IMR-90 (cell line): Measurements from ENCODE around the gene ZNF532. TPM values are rescaled to one million over a fixed set of nuclear protein-coding genes. Genes with fewer than 3 reads are reported as not detected.

Experiments
- ATAC-seq: fragments of 200-7000 bp; cut with Tn5 transposase; 2 replicates; pipeline ENCODE4 v1.9.1; 2020; ENCODE audit warnings: low read depth, mild to moderate bottlenecking, moderate library complexity
- BruUV-seq: library from RNA; stranded (reverse); fragments of 400-500 nt; replicated peaks from 2 replicates; lab custom pipeline; 2021; lab: Mats Ljungman, UMichigan
- CTCF ChIA-PET: fragments of 300-600 bp; formaldehyde crosslinking; extraction: SDS; loops from one replicate; lab custom pipeline; 2021; ENCODE audit warnings: antibody characterized with exemption; lab: Yijun Ruan, JAX
- POLR2A ChIA-PET: fragments of 300-600 bp; sonication (Branson Sonifier 250); formaldehyde crosslinking; loops from one replicate; lab custom pipeline; 2022; ENCODE audit warnings: antibody characterized with exemption; ENCODE audit not compliant: unreplicated experiment; lab: Charles Lee
- DNase-seq: peaks from one replicate; pipeline ENCODE4 v3.0.0; 2013
- H2AFZ ChIP-seq: replicated peaks from 2 replicates; pipeline ENCODE3; 2013; ENCODE audit warnings: low read length, mild to moderate bottlenecking; ENCODE audit not compliant: poor library complexity
- H2AK5ac ChIP-seq: 2 replicates; pipeline ENCODE4 v1.6.1; 2013; ENCODE audit warnings: low read depth, low read length, inconsistent platforms
- H2AK9ac ChIP-seq: replicated peaks from 2 replicates; pipeline ENCODE3; 2013; ENCODE audit warnings: mild to moderate bottlenecking, low read depth, low read length, moderate library complexity; ENCODE audit not compliant: poor library complexity
- H2BK120ac ChIP-seq: 2 replicates; pipeline ENCODE4 v1.6.1; 2013; ENCODE audit warnings: low read depth, low read length, inconsistent platforms
- H2BK15ac ChIP-seq: 3 replicates; pipeline ENCODE4 v1.6.1; 2013; ENCODE audit warnings: low read depth, low read length, inconsistent platforms
- H2BK20ac ChIP-seq: 2 replicates; pipeline ENCODE4 v1.6.1; 2013; ENCODE audit warnings: low read depth, mild to moderate bottlenecking, inconsistent platforms, low read length, moderate library complexity
- H2BK5ac ChIP-seq: 2 replicates; pipeline ENCODE4 v1.6.1; 2013; ENCODE audit warnings: mild to moderate bottlenecking, low read depth, low read length, inconsistent platforms; ENCODE audit not compliant: poor library complexity, severe bottlenecking
- H3K14ac ChIP-seq: replicated peaks from 2 replicates; pipeline ENCODE4 v1.6.1; 2013; ENCODE audit warnings: low read depth, low read length, inconsistent platforms
- H3K18ac ChIP-seq: 2 replicates; pipeline ENCODE4 v1.6.1; 2013; ENCODE audit warnings: low read depth, low read length, control low read depth
- H3K23ac ChIP-seq: 2 replicates; pipeline ENCODE4 v1.6.1; 2013; ENCODE audit warnings: low read depth, low read length, inconsistent platforms
- H3K27ac ChIP-seq: 2 replicates; pipeline ENCODE4 v1.5.1; 2013; ENCODE audit warnings: mild to moderate bottlenecking, control low read depth, low read length; ENCODE audit not compliant: insufficient read depth
- H3K27me3 ChIP-seq: 2 replicates; pipeline ENCODE4 v1.6.1; 2013; ENCODE audit warnings: low read length; ENCODE audit not compliant: control insufficient read depth, insufficient read depth
- H3K36me3 ChIP-seq: 2 replicates; pipeline ENCODE4 v1.6.1; 2013; ENCODE audit warnings: low read length, mixed read lengths; ENCODE audit not compliant: control insufficient read depth, insufficient read depth
- H3K4ac ChIP-seq: 2 replicates; pipeline ENCODE4 v1.6.1; 2013; ENCODE audit warnings: low read depth, low read length, inconsistent platforms
- H3K4me1 ChIP-seq: 2 replicates; pipeline ENCODE4 v1.6.1; 2013; ENCODE audit warnings: low read length, mixed read lengths; ENCODE audit not compliant: control insufficient read depth, insufficient read depth
- H3K4me2 ChIP-seq: 2 replicates; pipeline ENCODE4 v1.6.1; 2013; ENCODE audit warnings: low read depth, mild to moderate bottlenecking, control low read depth, low read length, moderate library complexity
- H3K4me3 ChIP-seq: 2 replicates; pipeline ENCODE4 v1.5.1; 2013; ENCODE audit warnings: low read depth, mild to moderate bottlenecking, control low read depth, low read length, moderate library complexity; ENCODE audit not compliant: insufficient read depth
- H3K56ac ChIP-seq: 2 replicates; pipeline ENCODE4 v1.6.1; 2013; ENCODE audit warnings: low read length, inconsistent platforms; ENCODE audit not compliant: insufficient read depth; ENCODE audit errors: extremely low read depth
- H3K79me1 ChIP-seq, 2 experiments: 2 replicates each; pipeline ENCODE4 v1.6.1; 2013; ENCODE audit warnings: low read length in 2 of 2, inconsistent platforms in 1 of 2, low read depth in 1 of 2
- H3K9ac ChIP-seq: 2 replicates; pipeline ENCODE4 v1.6.1; 2013; ENCODE audit warnings: low read depth, low read length, control low read depth
- H3K9me1 ChIP-seq: 2 replicates; pipeline ENCODE4 v1.6.1; 2013; ENCODE audit warnings: low read length, inconsistent platforms; ENCODE audit not compliant: insufficient read depth
- H3K9me3 ChIP-seq: 2 replicates; pipeline ENCODE4 v1.6.1; 2013; ENCODE audit warnings: low read length; ENCODE audit not compliant: control insufficient read depth, insufficient read depth
- H4K20me1 ChIP-seq: 2 replicates; pipeline ENCODE4 v1.6.1; 2013; ENCODE audit warnings: low read length, inconsistent platforms; ENCODE audit not compliant: insufficient read depth
- H4K5ac ChIP-seq: 2 replicates; pipeline ENCODE4 v1.6.1; 2013; ENCODE audit warnings: mild to moderate bottlenecking, low read depth, low read length, control low read depth
- H4K8ac ChIP-seq, 2 experiments: 2 replicates each; pipeline ENCODE4 v1.6.1; 2013; ENCODE audit warnings: low read depth in 2 of 2, low read length in 2 of 2, control low read depth in 1 of 2, inconsistent platforms in 1 of 2
- H4K91ac ChIP-seq: 2 replicates; pipeline ENCODE4 v1.6.1; 2013; ENCODE audit warnings: low read depth, low read length, inconsistent platforms; ENCODE audit not compliant: insufficient read depth
- BHLHE40 ChIP-seq: fragments of 150-350 bp; IDR thresholded peaks from 2 replicates; pipeline ENCODE4 v1.6.1; 2016; ENCODE audit warnings: mild to moderate bottlenecking, low read depth, low read length
- CHD1 ChIP-seq: IDR thresholded peaks from 2 replicates; pipeline ENCODE4 v1.6.1; 2012; ENCODE audit warnings: low read depth, low read length, improper control_type of control experiment
- MAFK ChIP-seq: IDR thresholded peaks from 2 replicates; pipeline ENCODE4 v1.6.1; 2012; ENCODE audit warnings: low read depth, low read length, improper control_type of control experiment
- WGBS, 2 experiments: methylation state at CpG; one replicate each; pipeline versions ENCODE4 v1.1.5 to v1.1.7; 2013; ENCODE audit warnings: missing lambda C conversion rate in 2 of 2; ENCODE audit not compliant: insufficient read length in 1 of 2; ENCODE audit errors: extremely low coverage in 2 of 2; 5-methylcytosine and 5-hydroxymethylcytosine counted together
- dilution Hi-C: fragments of 300-500 bp; cut with HindIII; formaldehyde crosslinking; loops from one replicate; pipeline ENCODE4 v1.14.3; 2018; ENCODE audit warnings: low sequenced_read_pairs; ENCODE audit not compliant: unreplicated experiment
- in situ Hi-C: fragments of 300-500 bp; cut with MboI; formaldehyde crosslinking; loops from 3 replicates; pipeline ENCODE4 v1.14.3; 2019; ENCODE audit warnings: low sequenced_read_pairs, inconsistent platforms, mixed read lengths
- intact Hi-C: fragments of 100-400 bp; cut with micrococcal nuclease; formaldehyde crosslinking; loops from 2 replicates; pipeline ENCODE4 v1.10.0; 2022
- polyA plus RNA-seq, 3 experiments: library from polyadenylated mRNA; depleted of rRNA; stranded (reverse); fragments of >200 nt; gene quantifications; 2 replicates each; pipeline ENCODE4 v1.2.3, GENCODE V29; 2012; ENCODE audit warnings: low replicate concordance in 1 of 3
- total RNA-seq: library from RNA; depleted of rRNA; stranded (reverse); fragments of >200 nt; gene quantifications from 2 replicates; pipeline ENCODE4 v1.2.3, GENCODE V29; 2012

Gene ZNF532
- total and polyA plus RNA-seq, 2 of the 4 experiments (the other 2 are of a cell fraction), result 29.9 to 45.8 TPM

GRCh38 chr18:58977223-58977622 is 112.5 kb downstream of the ZNF532 start:
- dilution Hi-C loops, result no loop called here
- POLR2A ChIA-PET, result interaction anchor here (0.5 kb wide), 1 partner anchor 24 kb away, joined by 3 read pairs; no protein-coding TSS in a partner anchor

More at GRCh38 chr18:58977223-58977622, 112.5 kb downstream of the ZNF532 start:
- Histone ChIP-seq H2BK15ac (0 out of 3 replicates have a peak overlapping the region, but pooled peaks have one; percentile 17), H3K23ac (no peak overlapping the region), H4K8ac (no peak overlapping the region; a peak in 1 of 4 replicates), H3K9ac (no peak overlapping the region), H2AK5ac (peak overlapping the region; percentile 78), H2AK9ac (no peak overlapping the region), H3K27ac (no peak overlapping the region), H3K36me3 (peaks cover 25% of the 10 kb centered on the region), H3K14ac (no peak overlapping the region; the same call in 1 of the 2 replicates), H2BK5ac (peak overlapping the region; percentile 33), H2AFZ (no peak overlapping the region), H3K4me2 (no peak overlapping the region), H3K9me3 (no peaks in the 10 kb centered on the region), H3K4me3 (no peak overlapping the region), H4K20me1 (0 out of 2 replicates have a peak, but pooled peaks cover 3% of the 10 kb centered on the region), H3K79me1 (peaks cover 6 to 44% of the 10 kb centered on the region in 2 experiments), H3K18ac (no peak overlapping the region), H3K9me1 (peaks cover 23% of the 10 kb centered on the region), H2BK120ac (0 out of 2 replicates have a peak overlapping the region, but pooled peaks have one; percentile 37), H3K4me1 (peaks cover 8% of the 10 kb centered on the region), H3K27me3 (no peaks in the 10 kb centered on the region), H4K91ac (no peak overlapping the region), H3K56ac (no peak overlapping the region), H3K4ac (peak overlapping the region; percentile 41), H4K5ac (peak overlapping the region; percentile 1; the same call in 1 of the 2 replicates), H2BK20ac (no peak overlapping the region)
- ATAC-seq (no peak), DNase-seq (no peak)
- intact Hi-C loops, result no loop called here
- no TSS peak for BruUV-seq
- WGBS, 2 experiments, result 95% methylated on average over 8 of the region's 10 CpGs; no CpG with 5 or more reads in 1 of the 2 experiments
- TF ChIP-seq CHD1 (no peak), BHLHE40 (no peak), MAFK (no peak)
- CTCF ChIA-PET, result no interaction called here
- in situ Hi-C loops, result no loop called here
